Umbilical cord (tissue), 2 donors: ENCODE data around the gene AMBRA1. TPM values are rescaled to one million over a fixed set of nuclear protein-coding genes. Genes with fewer than 3 reads are reported as not detected.

Source experiments
- DNase-seq: peaks from one replicate; pipeline ENCODE4 v3.0.0-alpha.2; 2015; ENCODE audit warnings: low spot score
- total RNA-seq: library from RNA; depleted of rRNA; stranded (reverse); fragments of >200 nt; gene quantifications from one replicate; pipeline ENCODE4 v1.2.3, GENCODE V29; 2014; ENCODE audit warnings: low replicate concordance; ENCODE audit not compliant: insufficient read depth

The AMBRA1 gene
- total RNA-seq, 1 donor from 2014 or later = 48.6 TPM

GRCh38 chr11:46404476-46405017 is 189.3 kb downstream of the AMBRA1 start:
- DNase-seq = no peak

GRCh38 chr11:46402957-46403902 is 190.6 kb downstream of the AMBRA1 start:
- no peak for DNase-seq

GRCh38 chr11:46397526-46397925 is 196.3 kb downstream of the AMBRA1 start:
- no peak for DNase-seq

GRCh38 chr11:46393759-46394158 is 200.1 kb downstream of the AMBRA1 start:
- DNase-seq = no peak

GRCh38 chr11:46393231-46393616 is 200.6 kb downstream of the AMBRA1 start:
- DNase-seq = no peak

GRCh38 chr11:46392421-46393230 is 201.2 kb downstream of the AMBRA1 start:
- DNase-seq = peak; percentile 87

GRCh38 chr11:46391578-46392420 is 202.0 kb downstream of the AMBRA1 start, which contains the start of gene CHRM4:
Gene CHRM4 (minus strand): TSS chr11:46391776. CDS start chr11:46386557, 5,219 bp downstream.
- peak; percentile 40 for DNase-seq

- no peak for DNase-seq
Measured at GRCh38 chr11:46391186-46391577, 202.6 kb downstream of the AMBRA1 start.

GRCh38 chr11:46390331-46391171 is 203.3 kb downstream of the AMBRA1 start:
- no peak for DNase-seq

- DNase-seq = peak; percentile 63
Measured at GRCh38 chr11:46389450-46390330, 204.1 kb downstream of the AMBRA1 start.

- DNase-seq = no peak
Measured at GRCh38 chr11:46388619-46389449, 205.0 kb downstream of the AMBRA1 start.

- DNase-seq = peak; percentile 61
Measured at GRCh38 chr11:46387919-46388618, 205.8 kb downstream of the AMBRA1 start.

- no peak for DNase-seq
Measured at GRCh38 chr11:46387456-46387855, 206.4 kb downstream of the AMBRA1 start.

GRCh38 chr11:46386674-46387073 is 207.1 kb downstream of the AMBRA1 start:
- DNase-seq = no peak

- DNase-seq = no peak
Measured at GRCh38 chr11:46386005-46386578, 207.7 kb downstream of the AMBRA1 start.

GRCh38 chr11:46385169-46386004 is 208.4 kb downstream of the AMBRA1 start:
- no peak for DNase-seq
